Astrocyte (in vitro differentiated cells and primary cell): ENCODE measurements around the gene DFFB. TPM values are rescaled to one million over a fixed set of nuclear protein-coding genes. Genes with fewer than 3 reads are reported as not detected.
A peak's percentile ranks its signal among the peaks of the same experiment; 100 is the strongest.

ENCODE experiments used
- DNase-seq: peaks from one replicate; pipeline ENCODE4 v3.0.0-alpha.2; 2010; ENCODE audit warnings: low read depth
- FAIRE-seq: peaks from 2 replicates; lab custom pipeline; 2011; peaks lifted over from hg19 to GRCh38; lab: Jason Lieb, UNC
- H2AFZ ChIP-seq: 2 replicates; pipeline ENCODE4 v1.6.0; 2012; ENCODE audit warnings: low read depth, low read length, inconsistent platforms
- H3K27ac ChIP-seq: 2 replicates; pipeline ENCODE4 v1.5.1; 2011; ENCODE audit warnings: low read depth, low read length, inconsistent platforms
- H3K27me3 ChIP-seq: 2 replicates; pipeline ENCODE4 v1.6.0; 2011; ENCODE audit warnings: low read length, inconsistent platforms; ENCODE audit not compliant: insufficient read depth
- H3K36me3 ChIP-seq: 2 replicates; pipeline ENCODE4 v1.5.1; 2011; ENCODE audit warnings: low read length, inconsistent platforms; ENCODE audit not compliant: insufficient read depth
- H3K4me1 ChIP-seq: 2 replicates; pipeline ENCODE4 v1.5.1; 2011; ENCODE audit warnings: low read length, inconsistent platforms; ENCODE audit not compliant: insufficient read depth
- H3K4me2 ChIP-seq: 2 replicates; pipeline ENCODE4 v1.6.0; 2012; ENCODE audit warnings: low read length, inconsistent platforms
- H3K4me3 ChIP-seq: 2 replicates; pipeline ENCODE4 v1.5.1; 2011; ENCODE audit warnings: low read depth, mild to moderate bottlenecking, low read length, inconsistent platforms; ENCODE audit not compliant: insufficient read depth
- H3K79me2 ChIP-seq: 2 replicates; pipeline ENCODE4 v1.6.0; 2012; ENCODE audit warnings: mild to moderate bottlenecking, low read length, inconsistent platforms; ENCODE audit not compliant: insufficient read depth
- H3K9ac ChIP-seq: 2 replicates; pipeline ENCODE4 v1.6.0; 2012; ENCODE audit warnings: mild to moderate bottlenecking, low read length, inconsistent platforms
- H3K9me3 ChIP-seq: 2 replicates; pipeline ENCODE4 v1.5.1; 2012; ENCODE audit warnings: low read depth, mild to moderate bottlenecking, low read length, inconsistent platforms; ENCODE audit not compliant: insufficient read depth
- H4K20me1 ChIP-seq: 2 replicates; pipeline ENCODE4 v1.6.0; 2012; ENCODE audit warnings: low read length, inconsistent platforms; ENCODE audit not compliant: insufficient read depth
- H3K27ac Mint-ChIP-seq: one replicate; pipeline ENCODE4 v1.8.0; 2021; ENCODE audit warnings: mild to moderate bottlenecking, mixed read lengths; ENCODE audit not compliant: unreplicated experiment
- H3K27me3 Mint-ChIP-seq: one replicate; pipeline ENCODE4 v1.8.0; 2021; ENCODE audit warnings: low read depth, mixed read lengths; ENCODE audit not compliant: unreplicated experiment
- H3K36me3 Mint-ChIP-seq: one replicate; pipeline ENCODE4 v1.8.0; 2021; ENCODE audit warnings: low read depth, mixed read lengths; ENCODE audit not compliant: unreplicated experiment
- H3K4me1 Mint-ChIP-seq: one replicate; pipeline ENCODE4 v1.8.0; 2021; ENCODE audit warnings: low read depth, mixed read lengths; ENCODE audit not compliant: unreplicated experiment
- H3K4me3 Mint-ChIP-seq: one replicate; pipeline ENCODE4 v1.8.0; 2021; ENCODE audit warnings: mild to moderate bottlenecking, moderate library complexity, mixed read lengths; ENCODE audit not compliant: unreplicated experiment
- H3K9me3 Mint-ChIP-seq: one replicate; pipeline ENCODE4 v1.8.0; 2021; ENCODE audit warnings: mild to moderate bottlenecking, mixed read lengths; ENCODE audit not compliant: unreplicated experiment
- EZH2 ChIP-seq: IDR thresholded peaks from 2 replicates; pipeline ENCODE4 v1.6.1; 2012; ENCODE audit warnings: mild to moderate bottlenecking, low read length, inconsistent platforms; ENCODE audit not compliant: insufficient read depth
- total RNA-seq: library from RNA; stranded (reverse); gene quantifications from 2 replicates; pipeline ENCODE4 v1.2.1, GENCODE V29; 2021
- TF ChIP-seq, protein P1 (sequence below): IDR thresholded peaks from 2 replicates; pipeline ENCODE4 v1.5.1; 2011; ENCODE audit warnings: low read depth, mild to moderate bottlenecking, inconsistent platforms, low read length, moderate library complexity; ENCODE audit not compliant: insufficient read depth

DFFB gene
- total RNA-seq, 1 donor from 2014 or later: 7.4 TPM

DNA sequence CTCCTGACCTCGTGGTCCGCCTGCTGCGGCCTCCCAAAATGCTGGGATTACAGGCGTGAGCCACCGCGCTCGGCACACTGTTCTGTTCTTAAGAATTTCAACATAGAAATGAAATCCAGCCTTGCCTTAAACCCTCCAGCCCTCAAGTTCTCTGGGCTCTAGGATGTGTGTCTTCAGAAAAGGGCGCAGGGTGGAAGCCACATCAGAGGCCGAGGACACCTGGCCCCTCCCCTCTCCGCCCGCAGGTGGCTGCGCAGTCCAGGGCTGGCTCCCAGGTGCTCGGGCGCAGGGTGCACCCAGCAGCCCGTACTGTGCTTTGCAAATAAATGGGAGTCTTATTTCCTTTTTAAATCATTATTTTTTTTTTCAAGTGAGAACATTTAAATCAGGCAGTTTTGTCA lies 44.8 kb downstream of the DFFB start:
- Mint-ChIP-seq H3K9me3 (peaks cover 6% of the 10 kb centered on the region), H3K27me3 (peaks cover 5% of the 10 kb centered on the region), H3K27ac (no peak overlapping the region), H3K36me3 (peaks cover 6% of the 10 kb centered on the region), H3K4me3 (peak overlapping the region; percentile 40), H3K4me1 (peaks cover 12% of the 10 kb centered on the region)
- H3K4me3 ChIP-seq: no peak overlapping the region
- peaks cover 5% of the 10 kb centered on the region for H3K4me1 ChIP-seq
- peaks cover 31% of the 10 kb centered on the region for H3K79me2 ChIP-seq
- H3K36me3 ChIP-seq: no peaks in the 10 kb centered on the region
- no peak for DNase-seq
- no peak overlapping the region for H3K4me2 ChIP-seq
- peaks cover 15% of the 10 kb centered on the region for H4K20me1 ChIP-seq
- no peak overlapping the region for H3K27ac ChIP-seq
- H3K9me3 ChIP-seq: no peaks in the 10 kb centered on the region
- no peaks in the 10 kb centered on the region for H3K27me3 ChIP-seq
- TF ChIP-seq EZH2: no peak
- TF ChIP-seq, protein P1, sequence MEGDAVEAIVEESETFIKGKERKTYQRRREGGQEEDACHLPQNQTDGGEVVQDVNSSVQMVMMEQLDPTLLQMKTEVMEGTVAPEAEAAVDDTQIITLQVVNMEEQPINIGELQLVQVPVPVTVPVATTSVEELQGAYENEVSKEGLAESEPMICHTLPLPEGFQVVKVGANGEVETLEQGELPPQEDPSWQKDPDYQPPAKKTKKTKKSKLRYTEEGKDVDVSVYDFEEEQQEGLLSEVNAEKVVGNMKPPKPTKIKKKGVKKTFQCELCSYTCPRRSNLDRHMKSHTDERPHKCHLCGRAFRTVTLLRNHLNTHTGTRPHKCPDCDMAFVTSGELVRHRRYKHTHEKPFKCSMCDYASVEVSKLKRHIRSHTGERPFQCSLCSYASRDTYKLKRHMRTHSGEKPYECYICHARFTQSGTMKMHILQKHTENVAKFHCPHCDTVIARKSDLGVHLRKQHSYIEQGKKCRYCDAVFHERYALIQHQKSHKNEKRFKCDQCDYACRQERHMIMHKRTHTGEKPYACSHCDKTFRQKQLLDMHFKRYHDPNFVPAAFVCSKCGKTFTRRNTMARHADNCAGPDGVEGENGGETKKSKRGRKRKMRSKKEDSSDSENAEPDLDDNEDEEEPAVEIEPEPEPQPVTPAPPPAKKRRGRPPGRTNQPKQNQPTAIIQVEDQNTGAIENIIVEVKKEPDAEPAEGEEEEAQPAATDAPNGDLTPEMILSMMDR: no peak
- no peak for FAIRE-seq
- H2AFZ ChIP-seq: no peak overlapping the region
- no peak overlapping the region for H3K9ac ChIP-seq

DNA sequence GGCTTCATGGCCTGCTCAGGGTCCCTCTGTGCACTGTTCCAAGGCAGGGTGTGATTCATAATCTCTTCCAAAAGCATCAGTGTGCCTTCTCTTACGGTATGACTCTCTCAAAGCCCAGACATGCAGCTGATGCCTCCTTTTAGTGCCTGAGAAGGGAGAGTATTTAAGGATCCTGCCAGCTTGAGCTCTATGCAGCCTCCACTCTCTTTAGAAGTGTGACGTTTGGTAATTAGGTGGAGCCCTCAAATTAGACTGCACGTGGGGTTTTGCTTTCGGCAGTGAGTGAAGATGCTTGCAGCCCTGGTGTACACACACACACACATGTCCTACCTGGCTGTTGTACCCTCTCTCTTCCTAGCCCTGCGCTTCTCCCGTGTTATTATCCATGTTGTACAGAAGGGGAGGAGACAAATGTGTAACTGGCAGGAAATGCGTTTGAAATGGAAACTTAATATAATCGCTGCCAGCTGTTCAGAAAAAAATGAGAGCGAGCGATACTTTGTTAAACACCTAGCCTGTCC lies 45.4 kb downstream of the DFFB start:
- H3K9me3 Mint-ChIP-seq: peaks cover 3% of the 10 kb centered on the region
- Histone ChIP-seq H3K9ac (no peak overlapping the region), H3K27me3 (no peaks in the 10 kb centered on the region), H3K4me3 (no peak overlapping the region), H3K4me1 (peaks cover 5% of the 10 kb centered on the region), H3K27ac (no peak overlapping the region), H3K9me3 (no peaks in the 10 kb centered on the region), H3K4me2 (no peak overlapping the region), H4K20me1 (peaks cover 12% of the 10 kb centered on the region), H3K36me3 (no peaks in the 10 kb centered on the region), H2AFZ (no peak overlapping the region), H3K79me2 (peaks cover 26% of the 10 kb centered on the region)
- peaks cover 6% of the 10 kb centered on the region for H3K36me3 Mint-ChIP-seq
- no peak overlapping the region for H3K27ac Mint-ChIP-seq
- TF ChIP-seq EZH2: no peak
- TF ChIP-seq, protein P1: no peak
- FAIRE-seq (no peak), DNase-seq (no peak)
- no peak overlapping the region for H3K4me3 Mint-ChIP-seq
- H3K4me1 Mint-ChIP-seq: peaks cover 9% of the 10 kb centered on the region
- H3K27me3 Mint-ChIP-seq: peaks cover 6% of the 10 kb centered on the region

DNA sequence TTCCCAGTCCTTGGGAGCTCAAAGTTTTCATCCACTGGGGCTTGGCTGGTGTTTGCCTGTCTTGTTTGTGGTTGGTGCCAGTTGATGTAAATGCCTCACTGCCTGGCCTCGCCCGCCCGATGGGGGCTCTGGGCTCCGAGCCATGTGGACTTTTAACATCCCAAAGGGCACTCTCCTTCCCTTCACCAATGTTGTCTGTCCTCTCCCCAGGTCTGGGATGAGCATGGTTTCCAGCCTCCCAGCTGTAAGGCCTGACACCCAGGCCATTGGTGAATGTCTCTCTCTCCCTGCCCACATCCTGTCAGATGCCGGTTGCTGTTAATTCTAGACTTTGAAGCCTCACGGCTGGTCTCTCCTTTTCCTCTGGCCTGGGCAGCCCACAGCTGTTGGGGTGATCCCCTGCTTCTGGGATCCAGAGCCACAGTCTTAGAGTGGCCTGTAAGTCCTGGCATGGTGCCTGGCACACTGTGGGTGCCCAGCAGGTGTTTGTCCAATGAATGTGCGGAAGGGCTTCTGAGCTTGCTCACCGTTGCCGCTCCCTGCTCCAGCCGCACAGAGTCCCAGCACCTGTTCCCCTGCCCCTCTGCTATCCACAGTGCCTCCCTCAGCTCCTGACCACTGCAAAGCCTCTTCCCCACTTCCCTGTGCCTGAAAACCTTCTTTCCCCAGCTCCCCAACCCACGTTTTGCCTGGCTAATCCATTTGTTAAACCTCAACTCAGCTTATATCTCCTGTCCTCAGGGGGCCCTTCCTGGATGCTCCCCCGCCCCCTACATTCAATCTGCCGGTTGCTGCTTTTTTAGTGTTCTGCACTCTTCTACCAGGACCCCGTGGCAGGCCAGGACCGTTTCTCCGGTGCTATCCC lies 46.1 kb downstream of the DFFB start:
- H3K4me1 Mint-ChIP-seq: peaks cover 9% of the 10 kb centered on the region
- H3K36me3 ChIP-seq: no peaks in the 10 kb centered on the region
- peaks cover 11% of the 10 kb centered on the region for H3K27me3 Mint-ChIP-seq
- H3K4me2 ChIP-seq: no peak overlapping the region
- H3K4me3 Mint-ChIP-seq: peak overlapping the region; percentile 57
- peaks cover 2% of the 10 kb centered on the region for H3K9me3 Mint-ChIP-seq
- peaks cover 19% of the 10 kb centered on the region for H3K79me2 ChIP-seq
- H3K4me1 ChIP-seq: peaks cover 5% of the 10 kb centered on the region
- H3K27ac ChIP-seq: no peak overlapping the region
- no peaks in the 10 kb centered on the region for H3K27me3 ChIP-seq
- TF ChIP-seq, protein P1: no peak
- no peak for TF ChIP-seq EZH2
- H3K9ac ChIP-seq: no peak overlapping the region
- no peak overlapping the region for H2AFZ ChIP-seq
- H3K4me3 ChIP-seq: no peak overlapping the region
- H3K27ac Mint-ChIP-seq: no peak overlapping the region
- peaks cover 6% of the 10 kb centered on the region for H3K36me3 Mint-ChIP-seq
- DNase-seq (no peak), FAIRE-seq (no peak)
- H4K20me1 ChIP-seq: peaks cover 5% of the 10 kb centered on the region
- H3K9me3 ChIP-seq: no peaks in the 10 kb centered on the region
